ENCODE results near the gene FAM200B. TPM values are rescaled to one million over a fixed set of nuclear protein-coding genes. Genes with fewer than 3 reads are reported as not detected.

Gene FAM200B
- total RNA-seq, 6 experiments from 2014 or later, result 11.8 to 20.9 (median 16.7) TPM

DNA sequence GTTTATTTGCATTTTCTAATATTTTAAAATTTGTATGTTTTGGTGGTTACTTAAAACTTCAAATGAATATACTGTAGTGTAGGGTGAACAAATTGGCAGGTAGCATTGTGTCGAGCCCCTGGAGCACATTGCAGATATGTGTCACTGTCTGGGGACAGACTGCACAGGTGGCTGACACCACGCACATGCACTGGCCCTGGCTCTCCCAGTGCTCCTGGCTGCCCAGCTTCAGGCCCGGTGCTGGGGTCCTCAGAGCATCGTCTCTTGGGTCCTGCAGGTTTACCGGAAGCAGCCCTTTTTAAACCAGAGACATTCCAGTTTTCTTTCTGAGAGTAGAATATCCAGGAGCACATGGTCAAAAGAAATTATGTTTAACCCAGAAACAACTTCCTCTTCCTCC is 36.8 kb downstream of the FAM200B start:
- peak in 1 of 4 donors; percentile 15 for ATAC-seq
- Histone ChIP-seq H3K27ac (no peak overlapping the region), H3K36me3 (no peaks in the 10 kb centered on the region), H3K4me1 (no peaks in the 10 kb centered on the region), H3K9me3 (no peaks in the 10 kb centered on the region), H3K27me3 (no peaks in the 10 kb centered on the region), H3K4me3 (no peak overlapping the region)
- WGBS (ENCODE audit: insufficient coverage, low coverage, low lambda C conversion rate, missing lambda C conversion rate), result 82% methylated on average over 5 of the region's 5 CpGs
- intact Hi-C loops (cut with DNase I), result no loop called here
- TF ChIP-seq, protein P1, sequence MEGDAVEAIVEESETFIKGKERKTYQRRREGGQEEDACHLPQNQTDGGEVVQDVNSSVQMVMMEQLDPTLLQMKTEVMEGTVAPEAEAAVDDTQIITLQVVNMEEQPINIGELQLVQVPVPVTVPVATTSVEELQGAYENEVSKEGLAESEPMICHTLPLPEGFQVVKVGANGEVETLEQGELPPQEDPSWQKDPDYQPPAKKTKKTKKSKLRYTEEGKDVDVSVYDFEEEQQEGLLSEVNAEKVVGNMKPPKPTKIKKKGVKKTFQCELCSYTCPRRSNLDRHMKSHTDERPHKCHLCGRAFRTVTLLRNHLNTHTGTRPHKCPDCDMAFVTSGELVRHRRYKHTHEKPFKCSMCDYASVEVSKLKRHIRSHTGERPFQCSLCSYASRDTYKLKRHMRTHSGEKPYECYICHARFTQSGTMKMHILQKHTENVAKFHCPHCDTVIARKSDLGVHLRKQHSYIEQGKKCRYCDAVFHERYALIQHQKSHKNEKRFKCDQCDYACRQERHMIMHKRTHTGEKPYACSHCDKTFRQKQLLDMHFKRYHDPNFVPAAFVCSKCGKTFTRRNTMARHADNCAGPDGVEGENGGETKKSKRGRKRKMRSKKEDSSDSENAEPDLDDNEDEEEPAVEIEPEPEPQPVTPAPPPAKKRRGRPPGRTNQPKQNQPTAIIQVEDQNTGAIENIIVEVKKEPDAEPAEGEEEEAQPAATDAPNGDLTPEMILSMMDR (IDR thresholded peaks at IDR 0.05), result no peak
- no peak for TF ChIP-seq POLR2A (IDR thresholded peaks at IDR 0.05)
- DNase-seq, result no peak

DNA sequence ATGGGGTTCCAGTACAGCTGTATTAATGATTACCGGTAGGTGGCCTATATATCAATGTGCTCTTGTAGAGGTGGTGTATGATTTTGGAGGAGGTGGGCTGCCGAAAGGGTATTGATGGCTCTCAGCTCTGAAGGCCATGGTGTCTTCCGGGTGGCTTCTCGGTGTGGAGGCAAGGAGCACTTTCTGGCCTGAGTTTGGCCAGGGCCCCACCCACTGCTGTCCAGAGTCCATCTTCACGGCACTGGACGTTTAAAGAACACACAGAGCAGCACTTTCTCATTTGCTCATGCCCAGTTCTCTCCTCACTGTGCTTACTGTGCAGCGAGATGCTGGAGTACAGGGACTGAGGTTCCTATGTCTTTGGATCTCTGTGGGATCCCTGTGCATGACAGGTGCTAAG is 37.3 kb downstream of the FAM200B start:
- ATAC-seq, result peak; percentile 95 to 99 (median 96)
- DNase-seq, result peak; percentile 46 to 76 (median 71)
- Histone ChIP-seq H3K4me3 (no peak overlapping the region), H3K27me3 (no peaks in the 10 kb centered on the region), H3K36me3 (no peaks in the 10 kb centered on the region), H3K9me3 (no peaks in the 10 kb centered on the region), H3K27ac (peak overlapping the region in 1 of 3 donors; percentile 9), H3K4me1 (no peaks in the 10 kb centered on the region)
- intact Hi-C loops (cut with DNase I), result no loop called here
- TF ChIP-seq, protein P1 (IDR thresholded peaks at IDR 0.05), result no peak
- TF ChIP-seq POLR2A (IDR thresholded peaks at IDR 0.05), result no peak
- WGBS (ENCODE audit: insufficient coverage, low coverage, low lambda C conversion rate, missing lambda C conversion rate), result 70% methylated on average over 6 of the region's 7 CpGs

- DNase-seq (no peak), ATAC-seq (peak in 2 of 4 donors; percentile 8 to 13)
- Histone ChIP-seq H3K36me3 (no peaks in the 10 kb centered on the region), H3K9me3 (no peaks in the 10 kb centered on the region), H3K4me1 (no peaks in the 10 kb centered on the region), H3K27me3 (no peaks in the 10 kb centered on the region), H3K4me3 (no peak overlapping the region), H3K27ac (peak overlapping the region in 1 of 3 donors; percentile 9)
- TF ChIP-seq POLR2A (IDR thresholded peaks at IDR 0.05), result no peak
- TF ChIP-seq, protein P1 (IDR thresholded peaks at IDR 0.05), result no peak
- intact Hi-C loops (cut with DNase I), result no loop called here
- WGBS (ENCODE audit: insufficient coverage, low coverage, low lambda C conversion rate, missing lambda C conversion rate), result 64% methylated on average over 3 of the region's 4 CpGs
Observed at GRCh38 chr4:15719506-15719905, 37.9 kb downstream of the FAM200B start.

GRCh38 chr4:15720851-15721250 is 39.2 kb downstream of the FAM200B start:
- Histone ChIP-seq H3K4me3 (no peak overlapping the region), H3K36me3 (no peaks in the 10 kb centered on the region), H3K4me1 (no peaks in the 10 kb centered on the region), H3K9me3 (no peaks in the 10 kb centered on the region), H3K27ac (no peak overlapping the region), H3K27me3 (no peaks in the 10 kb centered on the region)
- intact Hi-C loops (cut with DNase I), result no loop called here
- WGBS (ENCODE audit: insufficient coverage, low coverage, low lambda C conversion rate, missing lambda C conversion rate), result 66% methylated on average over 2 of the region's 2 CpGs
- DNase-seq (no peak), ATAC-seq (peak in 3 of 4 donors; percentile 12 to 23 (median 16))
- no peak for TF ChIP-seq POLR2A (IDR thresholded peaks at IDR 0.05)
- TF ChIP-seq, protein P1 (IDR thresholded peaks at IDR 0.05), result no peak

- Histone ChIP-seq H3K4me1 (no peaks in the 10 kb centered on the region), H3K4me3 (no peak overlapping the region), H3K9me3 (no peaks in the 10 kb centered on the region), H3K27ac (no peak overlapping the region), H3K27me3 (no peaks in the 10 kb centered on the region), H3K36me3 (no peaks in the 10 kb centered on the region)
- TF ChIP-seq, protein P1 (IDR thresholded peaks at IDR 0.05), result no peak
- no peak for TF ChIP-seq POLR2A (IDR thresholded peaks at IDR 0.05)
- DNase-seq, result no peak
- WGBS (ENCODE audit: insufficient coverage, low coverage, low lambda C conversion rate, missing lambda C conversion rate), result 37% methylated on average over 4 of the region's 4 CpGs
- peak in 2 of 4 donors; percentile 11 to 39 for ATAC-seq
- intact Hi-C loops (cut with DNase I), result no loop called here
Observed at GRCh38 chr4:15725608-15726007, 44.0 kb downstream of the FAM200B start.
